GM18861 (cell line): ENCODE results near the gene SPATA31D3.
"Not testable (repeated sequence)": the region's sequence is repeated elsewhere in the genome, so short reads cannot be mapped to it uniquely, and the experiment has no call there.

ENCODE experiments used
- ATAC-seq: cut with Tn5 transposase; IDR thresholded peaks from one replicate; pipeline ENCODE4 v1.9.1; 2021; ENCODE audit not compliant: unreplicated experiment

The SPATA31D3 gene

DNA sequence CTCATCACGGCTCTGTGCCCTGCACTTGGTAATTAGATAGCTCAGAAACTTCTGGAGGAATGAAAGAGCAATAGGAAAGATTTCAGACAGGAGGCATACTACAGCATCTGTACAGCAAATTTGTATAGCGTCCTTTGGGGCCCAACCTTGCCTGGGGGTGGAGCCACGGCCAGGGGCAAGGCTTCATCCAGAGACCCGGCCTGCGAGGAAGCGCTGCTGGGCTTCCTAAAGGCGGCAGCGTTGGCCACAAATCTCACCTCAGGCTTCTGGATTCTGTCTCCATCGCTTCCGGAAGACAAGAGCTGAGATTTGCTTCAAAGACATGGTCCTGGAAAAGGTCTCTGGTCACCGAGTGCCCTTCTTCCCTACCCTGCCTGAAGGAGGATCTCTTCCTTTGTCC is 33.1 kb downstream of the SPATA31D3 start:
- ATAC-seq = no peak

DNA sequence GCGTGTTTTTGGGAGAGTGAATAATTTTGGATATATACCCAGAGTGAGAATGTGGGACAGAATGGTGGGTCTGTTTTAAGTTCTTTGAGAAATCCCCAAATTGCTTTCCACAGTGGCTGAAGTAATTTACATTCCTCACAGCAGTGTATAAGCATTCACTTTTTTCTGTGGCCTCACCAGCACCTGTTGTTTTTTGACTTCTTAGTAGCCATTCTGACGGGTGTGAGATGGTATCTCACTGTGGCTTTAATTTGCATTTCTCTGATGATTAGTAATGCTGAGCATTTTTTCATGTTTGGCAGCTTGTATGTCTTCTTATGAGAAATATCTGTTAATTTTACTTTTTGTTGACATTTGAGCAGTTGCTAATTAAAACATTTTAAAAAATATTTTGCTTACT is 35.9 kb downstream of the SPATA31D3 start:
- ATAC-seq = no peak

- no peak for ATAC-seq
Measured at GRCh38 chr9:81980568-81980967, 37.3 kb downstream of the SPATA31D3 start.

GRCh38 chr9:81981883-81982282 is 38.6 kb downstream of the SPATA31D3 start:
- no peak for ATAC-seq

DNA sequence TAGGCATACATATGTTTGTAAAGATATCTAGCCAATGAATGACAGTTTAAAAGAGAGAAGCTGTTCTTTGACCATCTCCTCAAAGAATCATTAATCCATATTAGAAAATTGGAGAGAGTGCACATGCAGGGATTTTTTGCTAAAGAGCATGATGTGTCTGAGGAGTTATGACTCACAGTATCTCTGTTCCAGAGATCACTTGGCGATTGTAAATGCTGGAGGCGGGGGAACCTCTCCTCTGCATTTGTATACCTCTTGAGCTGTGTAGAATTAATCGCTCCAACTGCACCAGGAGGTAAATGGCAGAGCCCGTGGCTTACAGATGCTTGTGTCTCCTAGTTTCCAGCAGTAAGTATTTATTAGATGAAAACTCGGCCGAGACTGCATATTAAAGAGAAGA is 41.6 kb downstream of the SPATA31D3 start:
- no peak for ATAC-seq

DNA sequence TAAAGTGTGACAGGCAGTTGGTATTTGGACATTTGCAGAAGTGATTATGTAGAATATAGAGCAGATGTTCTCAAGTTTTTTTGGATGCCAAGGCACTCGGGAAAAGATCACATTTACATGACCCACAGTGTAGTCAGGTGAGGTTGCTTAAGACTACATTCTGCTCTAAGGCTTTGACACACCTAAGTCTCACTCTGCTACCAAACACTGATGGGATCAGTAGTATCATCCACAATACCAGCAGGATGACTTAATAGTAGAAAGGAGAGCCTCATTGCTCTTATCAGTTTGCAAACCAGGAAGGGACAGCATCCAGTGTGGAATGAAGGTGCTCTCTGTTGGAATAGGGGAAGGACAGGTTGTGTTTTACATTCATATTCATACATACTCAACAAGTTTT is 42.8 kb downstream of the SPATA31D3 start:
- no peak for ATAC-seq

- not testable (repeated sequence) for ATAC-seq
Measured at GRCh38 chr9:81988472-81988871, 45.2 kb downstream of the SPATA31D3 start, which contains the start of gene SPATA31D1. SPATA31D1 (plus strand) TSS chr9:81988772; CDS start chr9:81988819, 47 bp downstream.

GRCh38 chr9:81989700-81990099 is 46.4 kb downstream of the SPATA31D3 start:
- no peak for ATAC-seq

- no peak for ATAC-seq
Measured at GRCh38 chr9:81993656-81994055, 50.4 kb downstream of the SPATA31D3 start.
